GM10847 (cell line): ENCODE data around the gene CCDC38.

Experiments used
- POLR2A ChIP-seq: IDR thresholded peaks from 2 replicates; pipeline ENCODE4 v1.6.1; 2011; ENCODE audit not compliant: insufficient read length; ENCODE audit errors: extremely low read depth

CCDC38 gene

GRCh38 chr12:95859947-95860850, 82.2 kb downstream of the CCDC38 start:
- TF ChIP-seq POLR2A, result no peak

DNA sequence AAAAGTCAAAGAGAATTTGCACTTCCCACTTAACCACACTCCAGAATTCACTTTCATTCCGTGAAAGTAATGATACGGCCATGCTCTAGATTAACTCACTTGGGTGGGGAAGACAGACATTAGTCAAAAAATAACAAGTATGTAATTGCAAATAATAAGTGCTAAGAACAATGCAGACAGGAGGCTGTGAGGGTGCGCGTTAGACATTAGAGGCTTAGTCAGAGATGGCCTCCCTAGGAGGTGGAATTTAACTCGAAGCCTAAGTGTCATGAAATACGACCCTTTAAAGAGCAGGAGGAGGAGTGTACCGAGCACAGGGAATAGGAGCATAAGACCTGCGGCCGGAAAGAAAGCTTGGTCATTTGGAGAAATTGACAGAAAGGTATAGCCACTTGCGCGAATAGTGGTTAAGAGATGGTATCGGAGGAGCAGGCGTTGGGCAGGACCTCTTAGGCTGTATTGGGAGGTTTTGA, 83.0 kb downstream of the CCDC38 start:
- TF ChIP-seq POLR2A, result no peak

DNA sequence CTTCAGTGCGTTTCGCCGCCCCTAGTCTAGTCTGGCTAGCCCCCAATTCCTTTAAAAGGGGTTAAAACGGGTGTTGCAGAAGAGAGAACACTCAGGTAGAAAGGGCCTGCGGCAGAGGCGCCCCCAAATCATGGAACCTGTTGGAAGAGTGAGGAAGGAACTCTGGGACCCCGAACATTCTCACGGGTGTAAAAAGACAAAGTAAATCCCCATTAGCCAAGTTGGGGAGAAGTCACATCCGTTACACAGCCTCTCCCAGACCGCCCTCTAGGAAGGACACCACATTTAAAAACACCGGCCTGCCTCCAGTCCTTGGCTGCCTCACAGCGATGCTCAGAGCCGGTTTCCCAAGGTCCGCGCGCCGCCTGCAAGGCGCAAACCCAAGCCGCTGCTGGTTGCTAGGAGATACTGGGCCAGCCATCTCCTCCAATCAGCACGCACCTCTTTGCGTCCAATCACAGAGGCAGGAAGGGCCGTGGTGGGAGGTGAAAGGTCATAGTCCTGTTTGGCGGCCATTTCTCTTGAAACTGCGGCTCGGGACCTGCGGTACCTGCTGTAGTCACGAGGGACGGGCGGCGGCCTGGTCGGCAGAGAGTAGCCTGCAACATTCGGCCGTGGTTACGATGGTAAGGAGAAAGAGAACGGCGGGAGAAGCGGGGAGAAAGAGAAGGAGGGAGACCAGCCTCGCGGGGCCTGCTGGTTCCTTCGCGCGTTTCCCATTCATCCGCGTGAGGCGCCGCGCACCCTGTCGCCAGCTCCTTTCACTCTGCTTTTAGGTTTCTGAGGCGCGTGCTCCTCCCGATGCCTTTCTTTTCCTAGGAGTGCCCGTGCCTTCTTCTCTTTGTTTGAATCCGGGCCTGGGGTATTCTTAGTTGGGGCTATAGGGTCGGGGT, 83.7 kb downstream of the CCDC38 start, which contains the start of gene SNRPF:
Gene SNRPF (plus strand): TSS at position 502 of the 893 bp plus-strand sequence. CDS start 122 bp downstream, at position 624.
- TF ChIP-seq POLR2A, result peak; percentile 56

- no peak for TF ChIP-seq POLR2A
Observed at GRCh38 chr12:95857799-95858198, 84.6 kb downstream of the CCDC38 start.

- no peak for TF ChIP-seq POLR2A
Observed at GRCh38 chr12:95857156-95857555, 85.3 kb downstream of the CCDC38 start.

GRCh38 chr12:95852133-95852532, 90.3 kb downstream of the CCDC38 start:
- TF ChIP-seq POLR2A, result no peak

- TF ChIP-seq POLR2A, result no peak
Observed at GRCh38 chr12:95851606-95852005, 90.8 kb downstream of the CCDC38 start.

- TF ChIP-seq POLR2A, result no peak
Observed at GRCh38 chr12:95848575-95849388, 93.6 kb downstream of the CCDC38 start.

DNA sequence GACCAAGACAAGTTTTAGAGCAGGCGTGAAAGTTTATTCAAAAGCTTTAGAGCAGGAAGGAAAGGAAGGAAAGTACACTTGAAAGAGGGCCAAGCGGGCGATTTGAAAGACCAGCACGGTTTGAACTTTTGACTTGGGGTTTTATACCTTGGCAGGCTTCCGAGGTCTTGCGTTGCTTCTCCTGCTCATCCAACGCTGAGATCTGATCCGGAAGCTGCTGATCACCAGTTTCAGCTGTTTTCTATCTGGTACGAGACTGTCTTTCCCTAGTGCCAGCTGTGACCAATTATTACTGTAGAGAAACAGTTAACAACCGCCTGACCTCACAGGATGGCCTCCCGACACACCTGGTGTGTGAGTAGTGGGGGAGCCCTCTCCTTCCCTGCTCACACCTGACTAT, 104.3 kb downstream of the CCDC38 start:
- TF ChIP-seq POLR2A, result no peak

DNA sequence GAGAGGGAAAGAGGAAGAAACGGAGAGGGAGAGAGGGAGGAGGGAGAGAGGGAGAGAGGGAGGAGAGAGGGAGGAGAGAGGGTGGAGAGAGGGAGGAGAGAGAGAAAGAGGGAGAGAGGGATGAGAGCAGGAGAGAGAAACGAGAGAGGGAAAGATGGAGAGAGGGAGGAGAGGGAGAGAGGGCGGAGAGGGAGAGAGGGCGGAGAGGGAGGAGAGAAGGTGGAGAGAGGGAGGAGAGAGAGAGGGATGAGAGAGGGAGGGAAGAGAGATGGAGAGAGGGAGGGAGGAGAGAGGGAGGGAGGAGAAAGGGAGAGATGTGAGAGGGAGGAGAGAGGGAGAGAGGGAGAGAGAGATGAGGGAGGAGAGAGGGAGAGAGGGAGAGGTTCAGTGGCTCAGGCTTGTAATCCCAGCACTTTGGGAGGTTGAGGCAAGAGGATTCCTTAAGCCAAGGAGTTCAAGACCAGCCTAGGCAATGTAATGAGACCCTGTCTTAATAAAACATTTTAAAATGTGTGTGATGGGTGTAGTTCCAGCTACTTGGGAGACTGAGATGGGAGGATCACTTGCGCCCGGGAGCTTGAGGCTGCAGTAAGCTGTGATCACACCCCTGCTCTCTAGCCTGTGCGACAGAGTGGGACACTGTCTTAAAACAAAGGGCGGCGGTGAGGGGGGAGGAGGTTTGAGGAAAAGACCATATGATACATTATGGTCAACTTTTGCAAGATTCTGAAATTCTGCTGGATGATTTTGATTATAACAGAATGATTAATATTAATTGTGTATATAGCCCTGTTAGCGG, 105.0 kb downstream of the CCDC38 start:
- no peak for TF ChIP-seq POLR2A

DNA sequence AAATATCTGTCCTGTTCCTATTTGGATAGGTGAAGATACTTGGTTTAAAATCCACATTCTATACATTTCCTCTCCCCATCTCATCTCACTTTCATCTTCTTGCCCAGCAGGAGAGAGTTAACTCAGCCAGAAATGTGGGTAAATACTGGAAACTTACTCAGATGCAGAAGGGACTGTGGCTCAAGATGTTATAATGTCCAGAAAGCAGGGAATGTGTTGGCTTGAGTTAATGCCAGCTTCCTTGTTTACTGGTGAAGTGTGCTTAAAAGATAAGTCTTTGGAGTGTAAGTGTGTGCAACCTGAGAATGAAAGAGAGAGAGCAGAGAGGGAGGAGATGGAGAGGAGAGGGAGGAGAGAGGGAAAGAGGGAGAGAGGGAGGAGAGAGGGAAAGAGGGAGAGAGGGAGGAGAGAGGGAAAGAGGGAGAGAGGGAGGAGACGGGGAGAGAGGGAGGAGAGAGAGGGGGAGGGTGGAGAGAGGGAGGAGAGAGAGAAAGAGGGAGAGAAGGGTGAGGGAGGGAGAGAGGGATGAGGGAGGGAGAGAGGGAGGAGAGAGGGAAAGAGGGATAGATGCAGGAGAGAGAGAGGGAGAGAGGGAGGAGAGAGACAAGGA, 105.7 kb downstream of the CCDC38 start:
- TF ChIP-seq POLR2A, result no peak

- TF ChIP-seq POLR2A, result no peak
Observed at GRCh38 chr12:95836185-95836609, 106.2 kb downstream of the CCDC38 start.

- no peak for TF ChIP-seq POLR2A
Observed at GRCh38 chr12:95834572-95834971, 107.8 kb downstream of the CCDC38 start.
